Brain pericyte (primary cell): ENCODE data around the gene TSKS.

Source experiments
- DNase-seq: peaks from one replicate; pipeline ENCODE4 v3.0.0-alpha.2; 2012; ENCODE audit warnings: low read depth, low spot score

TSKS gene

DNA sequence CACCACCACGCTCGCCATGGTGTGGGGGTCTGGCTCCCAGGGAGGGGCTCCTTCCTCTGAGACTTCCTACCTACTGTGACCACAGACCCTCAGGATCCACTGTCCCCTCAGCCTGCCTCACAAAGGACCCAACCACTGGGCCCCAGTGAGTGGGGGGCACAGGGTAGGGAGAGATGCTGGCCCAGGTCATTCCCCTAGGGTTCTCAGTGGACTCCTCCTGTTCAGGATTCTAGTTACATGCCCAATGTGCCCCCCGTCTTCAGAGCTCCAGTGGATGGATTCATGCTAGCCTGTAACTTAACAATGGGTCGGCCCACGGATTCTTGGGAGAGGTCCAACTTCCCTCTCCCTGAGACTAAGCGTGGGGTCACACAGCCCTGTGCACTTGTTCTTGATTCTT is at the start of gene TSKS:
TSS of gene TSKS (minus strand) at position 77 of the 400 bp plus-strand sequence. CDS start at position 18, 59 bp downstream.
- DNase-seq = no peak

DNA sequence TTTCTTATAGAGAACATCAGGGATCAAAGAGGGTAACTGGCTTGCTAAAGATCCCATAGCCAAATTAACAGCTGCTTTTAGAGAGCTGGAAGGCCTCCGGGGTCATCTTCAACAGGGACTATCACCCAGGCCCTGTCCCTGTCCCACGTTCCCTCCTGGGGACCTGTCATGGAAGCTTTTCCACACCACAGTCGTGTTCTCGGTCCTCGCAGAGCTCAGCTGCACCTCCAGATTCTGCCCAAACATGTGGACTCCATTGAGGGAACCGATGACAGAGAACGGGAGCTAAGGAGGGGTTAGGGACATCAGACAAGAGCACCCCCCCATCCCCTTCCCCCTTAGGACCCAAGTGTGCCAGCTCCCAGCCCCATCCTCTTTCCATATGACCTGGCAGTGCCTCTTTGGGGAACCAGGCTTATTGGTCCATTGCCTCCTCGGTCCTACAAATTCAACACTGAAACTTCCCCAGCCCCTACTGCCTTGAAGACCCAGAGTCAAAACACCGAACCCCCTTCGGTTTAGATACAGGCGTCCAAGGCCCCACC is 49.4 kb upstream of the TSKS start:
- no peak for DNase-seq

DNA sequence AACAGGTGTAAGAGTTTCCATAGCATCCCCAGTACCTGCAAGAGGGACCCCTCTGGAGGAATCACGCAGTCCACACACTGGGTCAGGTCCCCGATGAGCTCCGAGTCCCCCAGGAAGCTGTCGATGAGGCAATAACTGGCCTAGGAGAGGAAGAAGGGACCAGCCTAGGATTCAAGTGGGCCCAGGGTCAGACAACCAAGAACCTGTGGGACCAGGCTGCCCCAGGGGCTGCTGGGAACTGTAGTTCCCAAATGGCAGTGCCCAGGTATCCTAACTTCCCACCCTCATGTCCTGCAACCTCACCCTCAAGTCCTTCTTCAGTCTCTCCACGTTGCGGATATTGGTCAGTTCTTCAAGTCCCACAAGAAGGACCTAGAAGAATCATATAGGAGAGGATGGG is 48.2 kb upstream of the TSKS start:
- no peak for DNase-seq

DNA sequence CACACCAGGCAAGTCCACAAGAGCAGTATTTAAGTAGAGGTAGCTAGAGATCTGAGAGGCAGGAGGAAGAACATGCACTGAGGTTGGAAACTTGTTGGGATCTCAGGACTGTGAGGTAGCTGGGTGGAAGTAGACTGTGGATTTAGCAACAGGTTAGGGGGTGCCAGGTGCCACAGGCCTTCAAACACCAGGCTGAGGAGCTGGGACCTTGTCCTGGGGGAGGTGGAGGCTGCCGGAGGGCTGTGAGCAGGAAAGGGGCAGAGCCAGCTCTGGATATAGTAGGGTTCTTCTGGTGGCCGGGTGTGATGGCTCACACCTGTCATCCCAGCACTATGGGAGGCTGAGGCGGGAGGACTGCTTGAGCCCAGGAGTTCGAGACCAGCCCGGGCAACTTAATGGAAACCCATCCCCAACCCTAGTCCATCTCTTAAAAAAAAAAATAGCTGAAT is 46.9 kb upstream of the TSKS start:
- no peak for DNase-seq

DNA sequence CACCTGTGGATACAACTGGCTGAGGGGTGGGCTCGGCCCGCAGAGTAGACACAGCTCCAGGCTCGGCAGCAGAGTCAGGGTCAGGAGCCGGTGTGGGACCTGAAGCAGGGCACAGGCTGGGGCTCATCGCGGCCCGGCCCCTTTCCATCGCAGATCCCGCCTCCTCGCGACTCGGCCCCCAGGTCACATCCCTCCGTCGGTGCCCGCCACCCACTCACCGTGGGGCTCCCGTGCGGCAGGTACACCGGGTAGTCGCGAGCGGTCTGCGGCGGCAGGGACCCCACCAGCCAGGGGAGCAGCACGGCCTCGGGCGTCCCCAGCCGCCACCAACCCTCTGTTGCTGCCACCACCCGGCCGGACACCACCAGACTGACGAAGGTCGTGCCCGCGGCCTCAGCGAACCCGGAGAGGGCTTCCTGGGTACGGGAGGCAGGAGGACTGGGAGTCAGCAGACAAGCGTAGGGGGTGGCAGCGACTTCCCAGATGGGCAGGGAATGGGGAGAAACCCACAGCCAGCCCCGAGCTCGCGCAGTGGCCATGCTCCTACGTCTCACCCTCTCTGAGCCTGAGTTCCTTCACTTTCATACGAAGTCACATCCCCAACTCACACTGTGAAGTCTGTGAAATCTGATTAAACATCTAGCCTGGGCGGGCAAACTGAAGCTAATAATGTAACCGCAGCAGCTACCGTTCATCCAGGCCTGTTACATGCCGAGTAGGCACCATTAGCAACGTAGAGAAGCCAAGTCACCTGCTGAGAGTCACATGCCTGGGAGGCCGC is 46.2 kb upstream of the TSKS start:
- DNase-seq = no peak

GRCh38 chr19:49808711-49809159 is 45.6 kb upstream of the TSKS start:
- peak; percentile 37 for DNase-seq

DNA sequence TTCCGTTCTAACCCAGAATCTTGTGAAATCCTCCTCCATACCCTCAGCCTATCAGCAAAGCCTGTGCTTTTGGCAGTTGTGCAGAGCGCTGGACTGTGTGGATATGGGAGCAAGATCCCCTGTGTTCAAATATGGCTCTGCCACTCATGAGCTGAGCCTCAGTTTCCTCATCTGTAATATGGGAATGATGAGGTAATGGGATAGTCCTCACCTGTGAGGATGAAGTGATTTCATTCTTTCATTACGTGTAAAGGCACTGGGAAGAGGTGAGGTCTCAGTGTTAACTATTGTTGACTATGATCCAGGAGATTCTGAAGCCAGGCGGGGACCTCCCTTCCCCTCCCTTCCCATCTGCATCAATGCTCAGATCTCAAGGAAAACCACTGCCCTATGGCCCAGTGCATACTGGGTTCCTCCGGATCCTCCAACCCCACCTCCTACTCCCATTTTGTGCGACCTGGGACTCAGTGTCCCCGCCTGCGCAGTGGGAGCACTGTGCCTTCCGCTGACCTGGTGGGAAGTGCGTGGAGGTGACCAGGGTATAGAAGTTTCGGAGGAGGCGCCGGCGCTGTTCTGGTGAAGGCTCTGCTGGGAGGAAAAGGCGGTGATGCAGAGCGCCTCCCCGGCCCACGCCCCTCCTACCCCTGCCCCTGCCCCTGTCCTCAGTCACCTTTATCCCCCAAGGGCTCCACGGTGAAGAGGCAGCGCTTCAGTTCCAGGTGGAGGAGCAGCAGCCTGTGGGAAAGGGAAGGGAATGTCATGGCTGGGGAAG is 45.0 kb upstream of the TSKS start:
- no peak for DNase-seq

DNA sequence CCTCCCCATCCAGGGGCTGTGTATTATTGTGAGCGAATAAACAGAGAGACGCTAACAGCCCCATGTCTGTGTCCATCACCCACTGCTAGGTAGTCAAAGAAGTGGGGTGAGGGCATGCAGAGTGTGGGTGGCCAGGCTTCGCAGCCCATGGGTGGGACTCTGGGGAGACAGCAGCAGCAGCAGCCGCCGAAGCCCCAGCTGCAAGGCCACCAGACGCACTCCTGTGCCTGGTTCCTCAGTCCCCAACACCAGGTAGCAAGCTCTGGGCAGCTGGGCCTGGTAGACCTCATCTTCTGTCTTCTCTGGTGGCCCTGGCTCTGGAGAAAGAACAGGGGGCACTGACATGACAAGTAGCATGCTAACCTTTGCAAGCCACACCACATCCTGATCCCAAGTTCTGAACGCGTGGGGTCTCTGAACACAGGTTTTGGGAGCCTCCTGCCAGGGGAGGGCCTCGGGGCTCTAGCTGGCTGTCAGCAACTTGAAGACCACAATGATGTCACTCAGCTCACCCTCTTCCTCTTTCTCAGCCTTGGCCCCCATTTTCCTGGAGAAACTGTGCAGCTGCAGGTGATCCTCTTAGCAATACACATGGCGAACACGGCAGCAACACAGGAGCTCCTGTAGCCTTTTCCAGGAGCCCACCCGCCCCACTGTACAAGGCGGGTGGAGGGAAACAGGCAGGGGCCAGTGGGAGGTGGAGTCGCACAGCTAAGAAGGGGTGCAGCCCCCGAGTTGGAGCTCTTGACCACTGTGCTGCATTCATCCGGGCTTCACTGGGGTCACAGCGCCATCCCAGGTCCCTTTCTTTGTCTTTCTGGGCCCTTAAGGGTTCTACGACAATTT is 44.2 kb upstream of the TSKS start:
- DNase-seq = no peak

- no peak for DNase-seq
Observed at GRCh38 chr19:49806620-49806959, 43.5 kb upstream of the TSKS start.

GRCh38 chr19:49805822-49806619 is 42.9 kb upstream of the TSKS start:
- DNase-seq = no peak

GRCh38 chr19:49803529-49803856 is 40.4 kb upstream of the TSKS start:
- no peak for DNase-seq

DNA sequence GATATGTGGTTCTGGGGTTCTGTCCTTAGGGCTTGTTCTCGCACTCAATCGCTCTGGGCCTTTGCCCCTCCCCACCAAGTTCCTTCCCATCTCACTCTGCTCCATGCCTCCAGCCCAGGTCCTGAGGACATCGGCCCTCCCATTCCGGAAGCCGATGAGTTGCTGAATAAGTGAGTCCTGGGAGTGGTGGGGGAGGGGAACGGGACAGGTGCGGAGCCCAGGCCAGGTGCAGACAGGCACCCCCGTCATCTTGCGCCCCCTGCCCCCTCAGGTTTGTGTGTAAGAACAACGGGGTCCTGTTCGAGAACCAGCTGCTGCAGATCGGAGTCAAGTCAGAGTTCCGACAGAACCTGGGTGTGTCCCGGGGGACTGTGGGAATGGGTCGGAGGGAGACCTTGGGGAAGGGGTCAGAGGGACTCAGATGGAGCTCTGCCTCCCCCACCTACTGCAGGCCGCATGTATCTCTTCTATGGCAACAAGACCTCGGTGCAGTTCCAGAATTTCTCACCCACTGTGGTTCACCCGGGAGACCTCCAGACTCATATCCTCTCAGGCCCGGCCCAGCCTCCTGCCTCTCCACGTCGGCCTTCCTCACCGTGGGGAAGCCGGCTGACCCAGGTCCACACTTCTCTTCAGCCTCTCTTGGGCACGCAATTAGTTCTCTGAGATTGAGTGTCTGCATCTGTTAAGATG is 39.9 kb upstream of the TSKS start:
- DNase-seq = no peak

DNA sequence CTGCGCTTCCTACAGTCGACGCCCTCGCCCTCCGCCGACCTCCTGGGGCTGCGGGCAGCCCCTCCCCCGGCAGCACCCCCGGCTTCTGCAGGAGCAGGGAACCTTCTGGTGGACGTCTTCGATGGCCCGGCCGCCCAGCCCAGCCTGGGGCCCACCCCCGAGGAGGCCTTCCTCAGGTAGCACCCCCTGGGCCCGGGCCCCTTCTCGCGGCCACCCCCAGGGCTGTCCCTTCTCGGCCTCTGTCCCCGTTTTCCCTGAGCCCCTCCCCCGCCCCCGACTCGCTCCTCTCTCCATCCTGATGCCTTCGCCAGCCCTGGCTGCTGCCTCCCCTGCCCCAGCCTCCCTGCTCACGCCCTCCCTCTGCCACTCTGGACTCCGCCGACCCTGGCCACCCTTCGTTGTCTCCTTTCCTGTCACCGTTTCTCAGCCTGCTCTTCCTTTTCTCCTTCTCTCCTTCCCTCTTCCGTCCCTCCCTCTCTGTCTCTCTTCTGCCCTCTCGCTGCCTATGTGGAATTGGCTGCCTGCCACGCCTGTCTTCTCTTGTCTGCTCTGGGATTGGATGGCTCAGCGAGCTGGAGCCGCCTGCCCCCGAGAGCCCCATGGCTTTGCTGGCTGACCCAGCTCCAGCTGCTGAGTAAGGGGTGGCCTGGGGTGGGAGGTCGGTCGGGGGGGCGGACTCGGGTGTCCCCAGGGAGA is 39.0 kb upstream of the TSKS start:
- DNase-seq = peak; percentile 61

GRCh38 chr19:49801401-49801888 is 38.3 kb upstream of the TSKS start:
- DNase-seq = no peak

- no peak for DNase-seq
Observed at GRCh38 chr19:49800771-49801170, 37.7 kb upstream of the TSKS start.

DNA sequence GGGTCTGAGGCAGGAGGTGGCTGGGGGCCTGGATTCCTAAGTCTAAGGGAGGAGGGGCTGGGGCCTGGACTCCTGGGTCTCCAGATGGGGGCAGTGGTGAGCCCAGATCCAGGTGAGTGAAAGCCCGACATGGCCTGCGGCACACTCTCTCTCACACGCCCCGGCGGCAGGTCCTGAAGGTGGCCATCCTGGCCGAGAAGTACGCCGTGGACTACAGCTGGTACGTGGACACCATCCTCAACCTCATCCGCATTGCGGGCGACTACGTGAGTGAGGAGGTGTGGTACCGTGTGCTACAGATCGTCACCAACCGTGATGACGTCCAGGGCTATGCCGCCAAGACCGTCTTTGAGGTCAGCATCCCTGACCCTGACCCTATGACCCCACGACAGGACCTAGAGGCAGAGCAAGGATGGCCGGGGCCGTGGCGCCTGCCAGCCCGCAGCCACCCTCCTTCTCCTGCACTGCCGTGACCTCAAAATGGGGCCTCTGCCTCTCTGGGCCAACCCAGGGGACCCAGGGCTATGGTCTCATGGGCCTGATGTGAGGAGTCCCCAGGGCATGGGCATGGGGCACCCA is 36.8 kb upstream of the TSKS start:
- DNase-seq = no peak

DNA sequence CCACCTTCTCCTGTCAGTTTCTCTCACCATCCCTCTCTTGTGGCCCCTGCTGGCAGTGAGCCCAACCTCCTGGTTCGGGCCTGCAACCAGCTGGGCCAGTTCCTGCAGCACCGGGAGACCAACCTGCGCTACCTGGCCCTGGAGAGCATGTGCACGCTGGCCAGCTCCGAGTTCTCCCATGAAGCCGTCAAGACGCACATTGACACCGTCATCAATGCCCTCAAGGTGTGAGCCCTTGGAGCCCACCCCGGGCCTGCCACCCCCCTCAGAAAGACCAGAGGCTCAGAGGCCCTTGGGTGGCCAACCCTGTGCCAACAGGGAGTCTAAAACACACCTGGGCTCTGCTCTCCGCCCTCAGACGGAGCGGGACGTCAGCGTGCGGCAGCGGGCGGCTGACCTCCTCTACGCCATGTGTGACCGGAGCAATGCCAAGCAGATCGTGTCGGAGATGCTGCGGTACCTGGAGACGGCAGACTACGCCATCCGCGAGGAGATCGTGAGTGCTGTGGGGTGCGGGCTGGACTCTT is 36.2 kb upstream of the TSKS start:
- no peak for DNase-seq

GRCh38 chr19:49798574-49798973 is 35.5 kb upstream of the TSKS start:
- DNase-seq = no peak

DNA sequence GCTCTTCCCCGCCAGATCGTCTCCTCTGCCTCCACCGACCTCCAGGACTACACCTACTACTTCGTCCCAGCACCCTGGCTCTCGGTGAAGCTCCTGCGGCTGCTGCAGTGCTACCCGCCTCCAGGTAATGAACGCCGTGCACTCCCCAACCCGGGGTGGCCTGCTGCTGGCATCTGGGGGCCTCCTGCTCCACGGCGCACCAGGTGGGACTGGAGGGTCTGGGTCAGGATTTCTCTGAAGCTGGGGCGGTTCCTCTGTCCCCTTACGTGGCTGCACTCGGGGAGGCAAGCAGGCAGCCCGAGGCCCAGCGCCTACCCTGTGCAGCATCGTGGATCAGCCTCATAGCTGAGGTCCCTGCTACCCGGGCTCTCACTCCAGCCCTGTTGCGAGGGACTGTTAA is 32.5 kb upstream of the TSKS start:
- DNase-seq = no peak
